ENCODE measurements around the gene PRDM16. TPM values are rescaled to one million over a fixed set of nuclear protein-coding genes. Genes with fewer than 3 reads are reported as not detected.
A peak's percentile ranks its signal among the peaks of the same experiment; 100 is the strongest.

The PRDM16 gene
- total and polyA plus RNA-seq, 2 of the 13 experiments (the other 11 are each of a cell fraction or from before 2014, with no cell fraction given) = 0.15 to 0.81 TPM

DNA sequence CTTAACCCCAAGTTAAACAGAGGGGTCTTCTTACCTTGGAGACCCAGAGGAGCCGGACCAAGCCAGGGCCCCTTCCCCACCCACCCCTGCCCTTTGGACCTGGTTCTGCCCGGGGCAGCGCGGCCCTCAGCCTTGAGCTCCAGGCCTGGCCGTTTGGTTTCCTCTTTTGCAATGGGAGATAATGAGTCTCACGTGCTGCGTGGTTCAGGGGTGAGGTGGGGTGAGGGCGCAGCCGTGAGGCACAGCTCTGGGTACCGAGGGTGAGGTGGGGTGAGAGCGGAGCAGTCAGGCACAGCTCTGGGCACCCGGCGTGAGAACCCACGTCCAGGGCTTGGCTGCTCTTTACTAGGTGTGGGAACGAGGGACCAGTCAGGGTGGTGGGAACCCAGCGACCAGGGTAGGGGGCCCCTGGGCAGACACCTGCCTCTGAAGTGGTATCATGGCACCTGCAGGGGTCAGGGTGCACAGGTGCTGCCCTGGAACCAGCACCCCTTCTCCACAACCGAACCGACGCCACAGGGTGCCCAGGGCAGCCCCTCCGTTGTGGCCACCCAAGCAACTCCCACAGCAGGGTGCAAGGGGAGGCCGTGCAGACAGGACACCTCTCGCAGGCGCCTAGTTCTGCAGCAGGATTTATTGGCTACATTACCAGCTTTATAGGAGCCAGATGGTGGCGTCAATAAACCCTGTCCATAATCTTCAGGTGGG is 182.2 kb downstream of the PRDM16 start (continued):
- TF ChIP-seq EED (CRISPR knock-in tag; IDR thresholded peaks at IDR 0.05) = no peak
- TF ChIP-seq NBN (conservative IDR thresholded peaks at IDR 0.05) = no peak
- TF ChIP-seq REXO4 (CRISPR knock-in tag; IDR thresholded peaks at IDR 0.05; ENCODE audit: borderline replicate concordance) = no peak
- TF ChIP-seq HDAC6 (IDR thresholded peaks at IDR 0.05; ENCODE audit: low read depth, low read length) = no peak
- no peak for TF ChIP-seq PPARG (CRISPR knock-in tag; conservative IDR thresholded peaks at IDR 0.05)
- TF ChIP-seq IKZF4 (CRISPR knock-in tag; IDR thresholded peaks at IDR 0.05; ENCODE audit: borderline replicate concordance, low read depth, not compliant biosample characterization) = no peak
- no peak for TF ChIP-seq ZNF30 (CRISPR knock-in tag; IDR thresholded peaks at IDR 0.05)
- no peak for TF ChIP-seq ZNF282 (IDR thresholded peaks at IDR 0.05; ENCODE audit: partially characterized antibody)
- TF ChIP-seq, protein P1, sequence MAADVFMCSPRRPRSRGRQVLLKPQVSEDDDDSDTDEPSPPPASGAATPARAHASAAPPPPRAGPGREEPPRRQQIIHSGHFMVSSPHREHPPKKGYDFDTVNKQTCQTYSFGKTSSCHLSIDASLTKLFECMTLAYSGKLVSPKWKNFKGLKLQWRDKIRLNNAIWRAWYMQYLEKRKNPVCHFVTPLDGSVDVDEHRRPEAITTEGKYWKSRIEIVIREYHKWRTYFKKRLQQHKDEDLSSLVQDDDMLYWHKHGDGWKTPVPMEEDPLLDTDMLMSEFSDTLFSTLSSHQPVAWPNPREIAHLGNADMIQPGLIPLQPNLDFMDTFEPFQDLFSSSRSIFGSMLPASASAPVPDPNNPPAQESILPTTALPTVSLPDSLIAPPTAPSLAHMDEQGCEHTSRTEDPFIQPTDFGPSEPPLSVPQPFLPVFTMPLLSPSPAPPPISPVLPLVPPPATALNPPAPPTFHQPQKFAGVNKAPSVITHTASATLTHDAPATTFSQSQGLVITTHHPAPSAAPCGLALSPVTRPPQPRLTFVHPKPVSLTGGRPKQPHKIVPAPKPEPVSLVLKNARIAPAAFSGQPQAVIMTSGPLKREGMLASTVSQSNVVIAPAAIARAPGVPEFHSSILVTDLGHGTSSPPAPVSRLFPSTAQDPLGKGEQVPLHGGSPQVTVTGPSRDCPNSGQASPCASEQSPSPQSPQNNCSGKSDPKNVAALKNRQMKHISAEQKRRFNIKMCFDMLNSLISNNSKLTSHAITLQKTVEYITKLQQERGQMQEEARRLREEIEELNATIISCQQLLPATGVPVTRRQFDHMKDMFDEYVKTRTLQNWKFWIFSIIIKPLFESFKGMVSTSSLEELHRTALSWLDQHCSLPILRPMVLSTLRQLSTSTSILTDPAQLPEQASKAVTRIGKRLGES (CRISPR knock-in tag; IDR thresholded peaks at IDR 0.05; ENCODE audit: borderline replicate concordance) = no peak
- no peak for TF ChIP-seq KMT2A (CRISPR knock-in tag; IDR thresholded peaks at IDR 0.05)
- no peak for TF ChIP-seq ASH2L (IDR thresholded peaks at IDR 0.05; ENCODE audit: insufficient read length, low read depth, low read length)
- TF ChIP-seq HNRNPLL (IDR thresholded peaks at IDR 0.05; ENCODE audit: low read depth, low read length, poor library complexity, severe bottlenecking) = no peak
- no peak; the same call in none of the 2 replicates for TF ChIP-seq SAP130 (CRISPR knock-in tag; IDR thresholded peaks at IDR 0.05; ENCODE audit: low read depth)
- TF ChIP-seq ZNF331 (CRISPR knock-in tag; IDR thresholded peaks at IDR 0.05) = no peak
- TF ChIP-seq, protein P2, sequence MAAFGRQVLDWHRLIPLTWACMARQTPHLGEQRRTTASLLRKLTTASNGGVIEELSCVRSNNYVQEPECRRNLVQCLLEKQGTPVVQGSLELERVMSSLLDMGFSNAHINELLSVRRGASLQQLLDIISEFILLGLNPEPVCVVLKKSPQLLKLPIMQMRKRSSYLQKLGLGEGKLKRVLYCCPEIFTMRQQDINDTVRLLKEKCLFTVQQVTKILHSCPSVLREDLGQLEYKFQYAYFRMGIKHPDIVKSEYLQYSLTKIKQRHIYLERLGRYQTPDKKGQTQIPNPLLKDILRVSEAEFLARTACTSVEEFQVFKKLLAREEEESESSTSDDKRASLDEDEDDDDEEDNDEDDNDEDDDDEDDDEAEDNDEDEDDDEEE (CRISPR knock-in tag; IDR thresholded peaks at IDR 0.05) = no peak; the same call in 1 of the 2 replicates
- TF ChIP-seq, protein P3, sequence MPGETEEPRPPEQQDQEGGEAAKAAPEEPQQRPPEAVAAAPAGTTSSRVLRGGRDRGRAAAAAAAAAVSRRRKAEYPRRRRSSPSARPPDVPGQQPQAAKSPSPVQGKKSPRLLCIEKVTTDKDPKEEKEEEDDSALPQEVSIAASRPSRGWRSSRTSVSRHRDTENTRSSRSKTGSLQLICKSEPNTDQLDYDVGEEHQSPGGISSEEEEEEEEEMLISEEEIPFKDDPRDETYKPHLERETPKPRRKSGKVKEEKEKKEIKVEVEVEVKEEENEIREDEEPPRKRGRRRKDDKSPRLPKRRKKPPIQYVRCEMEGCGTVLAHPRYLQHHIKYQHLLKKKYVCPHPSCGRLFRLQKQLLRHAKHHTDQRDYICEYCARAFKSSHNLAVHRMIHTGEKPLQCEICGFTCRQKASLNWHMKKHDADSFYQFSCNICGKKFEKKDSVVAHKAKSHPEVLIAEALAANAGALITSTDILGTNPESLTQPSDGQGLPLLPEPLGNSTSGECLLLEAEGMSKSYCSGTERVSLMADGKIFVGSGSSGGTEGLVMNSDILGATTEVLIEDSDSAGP (CRISPR knock-in tag; IDR thresholded peaks at IDR 0.05; ENCODE audit: borderline replicate concordance) = peak; percentile 53; the same call in 1 of the 2 replicates
- TF ChIP-seq, protein P4, sequence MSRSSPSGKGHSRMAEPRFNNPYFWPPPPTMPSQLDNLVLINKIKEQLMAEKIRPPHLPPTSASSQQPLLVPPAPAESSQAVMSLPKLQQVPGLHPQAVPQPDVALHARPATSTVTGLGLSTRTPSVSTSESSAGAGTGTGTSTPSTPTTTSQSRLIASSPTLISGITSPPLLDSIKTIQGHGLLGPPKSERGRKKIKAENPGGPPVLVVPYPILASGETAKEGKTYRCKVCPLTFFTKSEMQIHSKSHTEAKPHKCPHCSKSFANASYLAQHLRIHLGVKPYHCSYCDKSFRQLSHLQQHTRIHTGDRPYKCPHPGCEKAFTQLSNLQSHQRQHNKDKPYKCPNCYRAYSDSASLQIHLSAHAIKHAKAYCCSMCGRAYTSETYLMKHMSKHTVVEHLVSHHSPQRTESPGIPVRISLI (CRISPR knock-in tag; IDR thresholded peaks at IDR 0.05; ENCODE audit: borderline replicate concordance) = no peak
- TF ChIP-seq, protein P5, sequence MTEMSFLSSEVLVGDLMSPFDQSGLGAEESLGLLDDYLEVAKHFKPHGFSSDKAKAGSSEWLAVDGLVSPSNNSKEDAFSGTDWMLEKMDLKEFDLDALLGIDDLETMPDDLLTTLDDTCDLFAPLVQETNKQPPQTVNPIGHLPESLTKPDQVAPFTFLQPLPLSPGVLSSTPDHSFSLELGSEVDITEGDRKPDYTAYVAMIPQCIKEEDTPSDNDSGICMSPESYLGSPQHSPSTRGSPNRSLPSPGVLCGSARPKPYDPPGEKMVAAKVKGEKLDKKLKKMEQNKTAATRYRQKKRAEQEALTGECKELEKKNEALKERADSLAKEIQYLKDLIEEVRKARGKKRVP (CRISPR knock-in tag; IDR thresholded peaks at IDR 0.05) = no peak
- no peak for TF ChIP-seq CHD2 (IDR thresholded peaks at IDR 0.05; ENCODE audit: low read depth, low read length)
- TF ChIP-seq GABPA (IDR thresholded peaks at IDR 0.05; ENCODE audit: low read depth, low read length) = no peak
- no peak for TF ChIP-seq GABPA (CRISPR knock-in tag; IDR thresholded peaks at IDR 0.05; ENCODE audit: low read depth)
